GM18508 (cell line): Measurements from ENCODE around the gene ALG12.
"Not testable (repeated sequence)": the region's sequence is repeated elsewhere in the genome, so short reads cannot be mapped to it uniquely, and the experiment has no call there.

ENCODE experiments used
- ATAC-seq: cut with Tn5 transposase; IDR thresholded peaks from one replicate; pipeline ENCODE4 v1.9.1; 2021; ENCODE audit warnings: moderate number of reproducible peaks; ENCODE audit not compliant: insufficient read depth, unreplicated experiment

The ALG12 gene

DNA sequence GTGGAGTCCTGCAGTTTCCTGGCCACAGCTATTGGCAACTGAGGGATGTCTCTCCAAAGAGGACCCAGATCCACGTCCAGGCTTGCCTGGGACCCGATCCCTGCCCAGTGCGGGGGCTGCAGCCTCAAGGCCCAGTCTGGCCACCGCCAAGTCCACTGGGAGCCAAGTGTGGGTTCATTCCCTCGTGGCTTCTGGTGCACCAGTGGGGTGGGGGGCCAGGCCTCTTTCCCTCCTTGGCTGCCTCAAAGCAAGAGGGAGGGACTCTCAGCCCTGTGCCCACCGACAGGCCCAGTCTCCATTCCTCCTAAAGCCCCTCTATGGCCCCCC lies 29.0 kb upstream of the ALG12 start:
- no peak for ATAC-seq

DNA sequence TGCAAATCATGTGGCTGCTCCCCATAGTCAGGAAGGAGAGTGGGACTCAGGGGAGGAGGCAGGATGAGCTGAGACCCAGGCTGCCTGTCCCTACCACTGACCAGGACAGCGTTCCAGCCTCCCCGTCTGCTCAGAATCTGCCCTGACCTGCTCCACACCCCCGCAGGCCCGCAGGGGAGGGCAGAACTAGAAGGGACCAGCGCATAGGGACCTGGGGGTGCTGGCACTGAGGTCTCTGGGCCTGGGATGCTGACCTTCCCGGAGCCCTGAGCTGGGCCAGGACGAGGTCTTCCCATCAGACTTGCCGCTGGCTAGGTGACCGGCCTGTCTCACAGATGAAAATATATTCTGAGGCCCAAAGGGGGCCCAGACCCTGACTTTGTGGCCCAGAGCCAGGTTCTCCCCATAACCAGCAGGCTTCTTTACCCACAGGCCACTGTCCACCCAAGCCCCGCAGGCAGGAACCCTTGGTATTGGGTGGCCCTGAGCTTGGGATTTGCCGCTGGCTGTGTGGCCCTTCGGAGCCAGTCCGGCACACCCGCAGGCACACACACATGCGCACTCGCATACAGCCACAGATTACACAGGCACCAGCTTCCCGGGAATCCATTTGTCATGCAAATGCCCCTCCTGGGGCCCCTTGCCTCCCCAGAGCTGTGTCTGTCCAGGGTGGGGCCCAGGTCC lies 28.5 kb upstream of the ALG12 start:
- no peak for ATAC-seq

DNA sequence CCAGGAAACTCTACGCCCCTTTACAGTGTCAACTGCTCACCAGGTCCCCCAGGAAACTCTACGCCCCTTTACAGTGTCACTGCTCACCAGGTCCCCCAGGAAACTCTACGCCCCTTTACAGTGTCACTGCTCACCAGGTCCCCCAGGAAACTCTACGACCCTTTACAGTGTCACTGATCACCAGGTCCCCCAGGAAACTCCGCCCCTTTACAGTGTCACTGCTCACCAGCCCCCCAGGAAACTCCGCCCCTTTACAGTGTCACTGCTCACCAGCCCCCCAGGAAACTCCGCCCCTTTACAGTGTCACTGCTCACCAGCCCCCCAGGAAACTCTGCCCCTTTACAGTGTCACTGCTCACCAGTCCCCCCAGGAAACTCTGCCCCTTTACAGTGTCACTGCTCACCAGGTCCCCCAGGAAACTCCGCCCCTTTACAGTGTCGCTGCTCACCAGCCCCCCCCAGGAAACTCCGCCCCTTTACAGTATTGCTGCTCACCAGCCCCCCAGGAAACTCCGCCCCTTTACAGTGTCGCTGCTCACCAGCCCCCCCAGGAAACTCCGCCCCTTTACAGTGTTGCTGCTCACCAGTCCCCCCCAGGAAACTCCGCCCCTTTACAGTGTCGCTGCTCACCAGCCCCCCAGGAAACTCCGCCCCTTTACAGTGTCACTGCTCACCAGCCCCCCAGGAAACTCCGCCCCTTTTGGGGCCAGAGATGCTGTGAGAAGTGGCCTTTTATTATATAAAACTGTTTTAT lies 27.0 kb upstream of the ALG12 start:
- ATAC-seq, result not testable (repeated sequence)

DNA sequence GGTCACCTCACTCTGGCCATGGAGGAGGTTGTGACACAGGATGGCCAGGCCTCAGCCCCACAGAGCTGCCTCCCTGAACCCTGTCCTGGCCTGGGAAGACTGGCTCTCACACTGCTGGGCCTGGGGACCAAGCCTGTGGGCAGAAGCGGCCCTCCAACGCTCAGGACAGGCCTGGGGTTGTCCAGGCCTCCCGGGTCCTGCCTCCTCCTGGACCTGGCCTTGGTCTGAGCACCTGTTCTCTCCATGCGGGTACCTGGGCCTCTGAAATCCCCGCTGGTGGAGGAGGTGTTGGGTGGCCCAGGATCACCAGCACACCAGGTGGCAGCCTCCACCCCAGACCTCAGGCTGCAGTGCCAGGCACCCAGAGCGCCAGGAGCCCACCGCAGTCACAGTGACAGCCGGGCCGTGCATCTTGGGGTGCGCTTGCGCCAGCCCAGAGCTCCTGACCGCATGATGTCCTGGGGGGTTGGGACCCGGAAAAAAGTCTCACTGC lies 26.2 kb upstream of the ALG12 start:
- no peak for ATAC-seq

DNA sequence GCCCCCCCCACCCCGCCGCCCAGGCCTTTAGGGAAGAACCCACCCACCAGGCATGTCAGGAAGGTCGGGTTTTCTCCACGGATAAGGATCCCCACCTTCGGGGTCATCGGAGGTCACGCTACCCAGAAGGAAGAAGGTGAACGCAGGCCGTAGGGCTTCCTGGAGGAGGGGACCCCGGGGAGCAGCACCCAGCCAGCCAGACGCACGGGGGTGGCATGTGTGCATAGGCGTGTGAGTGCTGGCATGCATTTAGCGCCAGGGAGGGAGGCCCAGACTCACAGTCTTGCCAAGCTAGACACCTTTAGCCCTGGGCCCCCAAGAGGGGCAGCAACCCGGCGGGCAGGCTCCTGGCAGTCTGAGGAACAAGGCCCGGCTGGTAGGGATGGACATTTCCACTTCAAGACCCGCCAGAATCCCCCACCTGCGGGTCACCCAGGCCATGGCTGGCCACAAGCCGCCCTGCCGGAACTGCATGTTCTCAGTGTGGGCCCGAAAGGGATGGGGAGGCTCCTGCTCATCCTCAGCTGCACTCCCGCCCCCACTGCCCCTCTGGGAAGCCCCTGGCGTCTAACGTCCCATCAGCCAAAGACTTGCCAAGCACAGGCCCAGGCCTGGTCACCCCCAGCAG lies 25.6 kb upstream of the ALG12 start:
- ATAC-seq, result no peak

DNA sequence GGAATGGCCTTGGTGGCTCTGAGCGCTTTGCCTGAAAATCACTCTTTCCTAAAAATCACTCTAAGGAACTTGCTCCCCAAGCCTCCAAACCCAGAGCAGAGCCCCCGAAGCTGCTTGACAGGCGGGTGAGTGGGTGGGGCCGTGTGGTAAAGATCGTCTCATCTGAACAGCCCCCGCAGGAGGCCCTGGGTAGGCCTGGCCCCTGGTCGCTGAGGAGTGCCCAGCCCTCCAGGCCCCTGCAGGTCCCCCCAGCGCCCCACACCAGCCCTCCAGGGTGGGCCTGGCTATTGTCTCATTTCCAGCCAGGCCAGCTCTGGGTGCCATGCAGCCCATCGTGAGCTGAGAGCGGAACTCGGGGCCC lies 25.1 kb upstream of the ALG12 start:
- ATAC-seq, result no peak

DNA sequence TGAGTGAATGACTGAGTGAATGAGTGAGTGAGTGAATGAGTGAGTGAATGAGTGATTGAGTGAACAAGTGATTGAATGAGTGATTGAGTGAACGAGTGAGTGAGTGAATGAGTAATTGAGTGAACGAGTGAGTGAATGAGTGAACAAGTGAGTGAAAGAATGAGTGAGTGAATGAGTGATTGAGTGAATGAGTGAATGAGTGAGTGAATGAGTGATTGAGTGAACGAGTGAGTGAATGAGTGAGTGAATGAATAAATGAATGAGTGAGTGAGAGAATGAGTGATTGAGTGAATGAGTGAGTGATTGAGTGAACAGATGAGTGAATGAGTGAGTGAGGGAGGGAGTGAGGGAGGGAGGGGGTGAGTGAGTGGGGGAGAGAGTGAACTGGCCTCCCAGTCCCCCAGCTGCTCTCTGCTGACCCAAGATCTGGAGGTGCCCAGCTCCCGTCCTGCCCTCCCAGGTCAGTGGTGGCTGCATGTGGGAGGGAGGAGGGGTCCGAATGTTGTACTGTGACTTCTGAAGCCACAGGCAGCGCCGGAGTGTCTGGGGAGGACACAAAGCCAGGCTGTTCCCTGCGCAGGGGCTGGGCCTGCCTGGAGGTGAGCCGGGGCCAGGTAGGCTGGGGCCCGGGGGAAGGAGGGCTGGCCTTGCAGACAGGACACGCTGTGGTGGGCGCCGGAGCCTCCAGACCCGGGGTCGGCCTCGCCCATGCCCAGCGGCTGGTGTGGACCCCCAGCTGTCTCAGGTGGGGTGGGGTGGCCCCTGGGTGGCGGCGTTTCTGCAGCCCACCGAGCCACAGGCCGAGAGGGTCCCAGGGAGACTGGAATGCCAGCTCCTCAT lies 24.5 kb upstream of the ALG12 start:
- no peak for ATAC-seq

DNA sequence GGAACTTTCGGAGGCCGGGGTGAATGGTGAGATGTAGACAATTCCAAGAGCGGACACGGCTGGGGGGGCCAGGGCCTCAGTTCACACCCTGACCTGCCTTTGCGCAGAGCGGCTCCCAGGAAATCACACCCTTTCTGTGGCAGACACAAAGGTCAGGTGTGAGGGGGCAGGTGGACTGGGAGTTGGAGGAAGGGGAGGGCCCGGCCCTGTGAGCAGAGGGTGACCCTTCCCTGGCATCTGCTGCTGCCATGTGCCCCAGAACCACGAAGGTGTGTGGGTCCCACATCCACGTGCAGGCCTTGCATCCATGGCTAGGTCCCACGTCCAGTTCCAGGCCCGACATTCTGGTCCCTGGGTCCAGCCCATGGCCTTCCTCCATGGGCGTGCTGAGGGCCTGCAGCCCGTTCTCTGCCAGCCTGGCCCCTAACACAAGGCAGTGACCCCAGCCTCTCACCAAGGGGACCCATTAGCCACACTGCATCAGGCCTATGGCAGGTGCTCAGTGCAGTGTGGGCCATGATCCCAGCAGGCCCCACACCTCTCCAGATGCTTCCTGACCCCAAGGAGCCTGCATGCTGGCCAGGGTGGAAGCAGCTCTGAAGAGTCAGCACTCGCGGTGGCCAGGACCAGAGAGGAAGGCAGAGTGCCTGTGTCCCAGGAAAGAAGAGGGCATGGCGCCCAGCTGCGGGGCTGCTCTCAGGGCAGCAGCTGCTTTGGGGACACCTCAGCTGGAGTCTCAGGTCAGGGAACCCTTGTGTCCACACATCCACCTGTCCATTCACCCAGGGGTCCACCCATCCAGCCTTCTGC lies 23.5 kb upstream of the ALG12 start:
- ATAC-seq, result no peak

DNA sequence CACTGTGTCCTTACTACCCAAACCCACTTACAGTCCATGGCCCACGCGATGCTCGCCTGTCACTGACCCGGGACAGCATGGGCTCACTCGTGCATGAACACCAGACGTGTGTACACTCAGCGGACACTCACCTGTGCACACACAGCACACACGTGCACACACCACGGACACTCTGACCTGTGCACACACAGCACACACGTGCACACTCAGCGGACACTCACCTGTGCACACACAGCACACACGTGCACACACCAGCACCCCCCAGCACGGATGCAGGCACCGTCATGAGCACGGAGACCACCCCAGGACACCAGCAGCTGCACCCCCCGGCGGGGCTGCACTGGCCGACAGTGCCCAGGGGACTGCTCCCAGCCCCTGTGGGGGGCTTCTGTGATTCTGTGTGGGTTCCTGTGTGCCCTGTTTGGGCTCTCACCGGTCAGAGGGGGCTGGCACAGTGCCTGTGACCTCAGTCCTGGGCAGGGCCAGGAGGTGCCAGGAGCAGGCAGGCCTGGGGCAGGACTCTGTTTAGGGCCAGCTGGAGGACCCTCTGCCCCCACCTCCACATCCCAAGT lies 20.4 kb upstream of the ALG12 start:
- no peak for ATAC-seq

DNA sequence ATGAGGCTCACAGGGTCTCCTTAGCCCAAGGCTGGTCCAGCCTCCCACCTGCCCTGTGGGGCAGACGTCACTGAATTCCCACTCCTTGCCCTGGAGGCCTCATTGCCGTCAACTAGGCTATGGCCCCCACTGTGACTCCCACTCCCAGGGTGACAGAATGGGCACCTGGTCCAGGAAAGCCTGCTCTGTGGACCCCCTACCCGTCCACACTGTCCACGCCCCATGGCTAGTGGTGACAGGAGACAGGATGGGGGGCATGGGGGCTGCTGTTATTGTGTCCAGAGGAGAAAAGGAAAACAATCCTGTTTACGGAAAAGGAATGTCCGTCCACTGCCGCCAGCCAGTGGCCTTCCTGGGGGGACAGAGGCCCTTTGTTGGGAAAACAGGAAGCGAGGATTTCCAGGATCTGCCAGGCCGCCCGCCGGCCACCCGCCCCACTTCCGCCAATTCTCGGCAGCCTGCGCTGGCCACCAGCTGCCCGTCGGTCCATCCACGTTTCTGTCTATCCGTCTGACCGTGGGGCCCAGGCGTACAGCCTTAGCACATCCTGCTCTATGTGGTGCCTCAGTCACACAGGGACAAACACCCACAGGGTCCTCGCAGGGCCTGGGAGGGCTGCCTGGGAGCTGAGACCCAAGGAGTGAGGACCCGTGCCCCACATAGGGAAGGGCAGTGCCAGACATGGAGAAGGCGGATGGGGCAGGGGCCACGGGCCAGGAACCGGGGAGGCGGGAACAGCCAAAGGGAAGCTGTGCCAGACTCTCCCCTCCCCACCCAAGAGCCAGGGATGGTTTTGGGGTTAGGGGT lies 19.7 kb upstream of the ALG12 start:
- ATAC-seq, result no peak

DNA sequence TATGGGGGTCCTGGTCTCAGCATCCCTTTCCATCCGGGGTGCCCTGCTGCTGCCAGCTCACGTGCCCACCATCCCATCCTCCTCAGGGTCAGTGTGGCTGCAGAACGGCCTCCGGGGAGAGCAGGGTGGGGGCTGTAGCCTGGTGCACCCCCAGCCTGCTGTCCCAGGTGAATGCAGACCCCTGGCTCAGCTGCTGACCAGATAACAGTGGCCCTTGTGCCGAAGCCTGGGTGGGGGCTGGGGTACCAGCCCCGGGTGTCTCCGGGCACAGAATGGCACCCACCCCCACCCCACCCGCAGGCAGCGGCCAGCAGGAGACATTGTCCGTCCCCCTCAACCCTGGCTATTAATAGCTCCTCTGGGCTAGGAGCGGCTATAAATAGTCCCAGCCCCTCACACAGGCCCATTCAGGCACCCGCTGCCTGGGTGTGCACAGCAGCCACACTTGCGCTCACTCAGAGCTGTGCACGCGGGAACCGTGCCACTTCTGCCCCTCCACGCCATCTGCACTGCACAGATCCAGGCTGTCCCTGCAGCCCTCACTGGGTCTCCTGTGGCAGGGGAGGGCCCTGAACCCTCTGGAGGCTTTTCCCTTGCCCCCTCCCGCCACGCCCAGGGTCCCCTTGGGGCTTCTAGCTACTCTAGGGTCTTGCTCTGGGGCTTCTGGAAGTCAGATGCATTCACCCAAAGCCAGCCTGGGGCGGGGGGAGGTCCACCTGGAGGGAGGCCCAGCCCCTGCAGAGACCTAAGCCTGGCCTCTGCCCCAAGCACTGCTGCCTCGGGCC lies 18.9 kb upstream of the ALG12 start:
- no peak for ATAC-seq

DNA sequence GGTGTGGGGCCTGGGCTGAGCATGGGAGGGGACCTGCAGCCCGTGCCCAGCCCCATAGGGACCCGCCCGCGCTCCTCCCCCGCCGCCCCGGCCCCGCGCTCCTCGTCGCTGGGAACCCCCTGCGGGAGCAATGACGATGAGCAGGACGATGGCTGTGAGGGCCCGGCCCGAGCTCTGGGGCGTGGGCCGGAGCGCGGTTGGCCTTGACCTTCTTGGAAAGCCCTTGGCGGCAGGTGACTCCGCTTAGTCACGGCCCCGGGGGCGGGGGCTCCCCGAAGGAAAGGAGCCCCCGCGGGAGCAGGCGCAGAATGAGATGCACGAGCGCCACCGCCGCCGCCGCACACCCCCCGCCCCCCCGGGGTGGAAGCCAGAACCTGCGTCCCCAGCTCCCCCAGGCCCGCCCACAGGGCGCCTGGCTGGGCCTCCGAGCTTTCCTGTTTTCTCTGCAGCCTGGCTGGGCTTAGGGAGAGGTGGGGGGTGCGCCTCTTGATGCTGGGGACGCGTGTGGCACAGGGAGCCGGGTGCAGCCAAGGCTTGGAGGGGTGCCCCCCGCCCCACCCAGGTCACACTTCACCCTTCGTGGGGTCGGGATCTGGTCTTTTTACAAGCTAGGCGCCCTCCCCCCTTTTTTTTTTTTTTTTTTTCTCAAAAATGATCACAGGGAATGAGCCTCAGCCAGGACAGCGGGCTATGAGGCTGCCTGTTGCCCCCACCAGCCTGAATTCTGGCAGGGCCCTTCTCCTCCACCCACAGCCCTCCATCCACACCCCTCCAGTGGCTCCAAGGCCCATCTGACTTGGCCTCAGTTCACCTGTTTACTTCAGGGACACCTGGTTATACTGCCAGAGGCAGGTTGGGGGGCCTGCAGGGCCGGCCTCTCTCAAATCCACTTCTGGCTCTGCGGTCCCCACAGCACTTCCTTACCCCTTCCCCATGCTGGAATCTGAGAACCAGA lies 18.1 kb upstream of the ALG12 start:
- no peak for ATAC-seq

DNA sequence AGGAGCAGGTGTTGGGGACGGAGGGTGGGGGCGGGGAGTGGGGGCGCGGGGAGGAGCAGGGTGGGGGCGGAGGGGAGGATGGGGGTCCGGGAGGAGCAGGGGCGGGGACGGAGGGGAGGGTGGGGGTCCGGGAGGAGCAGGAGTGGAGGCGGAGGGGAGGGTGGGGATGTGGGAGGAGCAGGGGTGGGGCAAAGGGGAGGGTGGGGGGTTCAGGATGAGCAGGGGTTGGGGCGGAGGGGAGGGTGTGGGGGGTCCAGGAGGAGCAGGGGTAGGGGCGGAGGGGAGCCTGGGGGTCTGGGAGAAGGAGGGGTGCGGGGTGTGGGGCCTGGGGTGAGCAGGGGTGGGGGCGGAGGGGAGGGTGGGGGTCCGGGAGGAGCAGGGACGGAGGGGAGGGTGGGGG lies 17.3 kb upstream of the ALG12 start:
- ATAC-seq, result no peak

DNA sequence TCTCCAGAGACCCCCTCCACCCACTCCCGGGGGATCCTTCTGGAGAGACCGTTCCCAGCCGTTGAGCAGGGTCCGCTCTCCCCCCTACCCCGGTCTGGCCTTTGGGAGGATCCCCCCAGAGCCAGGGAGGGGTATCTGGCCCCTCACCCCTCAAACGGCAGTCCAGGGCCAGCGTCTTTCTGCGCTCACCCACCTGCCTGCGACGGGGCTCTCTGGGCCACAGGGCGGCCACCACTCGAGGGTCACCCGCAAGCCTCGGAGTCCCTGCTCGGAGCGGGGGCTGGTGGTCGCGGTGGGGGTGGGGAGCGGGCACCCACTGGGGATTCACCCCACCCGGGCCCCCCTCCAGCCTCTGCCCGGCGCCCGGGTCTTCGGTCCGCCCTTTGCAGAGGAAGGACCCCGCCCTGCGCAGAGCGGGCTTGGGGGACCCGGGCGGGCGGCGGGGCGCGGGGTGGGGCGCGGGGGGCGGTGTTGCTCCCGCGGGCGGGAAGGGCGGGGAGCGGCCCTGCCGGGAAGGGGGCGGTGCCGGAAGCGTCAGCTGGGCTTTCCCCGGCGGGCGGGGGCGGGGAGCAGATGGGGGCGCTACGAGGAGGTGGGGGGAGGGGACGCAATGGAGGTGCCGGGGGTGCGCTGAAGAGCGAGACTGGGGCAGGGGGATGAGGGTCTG lies 16.8 kb upstream of the ALG12 start:
- no peak for ATAC-seq

DNA sequence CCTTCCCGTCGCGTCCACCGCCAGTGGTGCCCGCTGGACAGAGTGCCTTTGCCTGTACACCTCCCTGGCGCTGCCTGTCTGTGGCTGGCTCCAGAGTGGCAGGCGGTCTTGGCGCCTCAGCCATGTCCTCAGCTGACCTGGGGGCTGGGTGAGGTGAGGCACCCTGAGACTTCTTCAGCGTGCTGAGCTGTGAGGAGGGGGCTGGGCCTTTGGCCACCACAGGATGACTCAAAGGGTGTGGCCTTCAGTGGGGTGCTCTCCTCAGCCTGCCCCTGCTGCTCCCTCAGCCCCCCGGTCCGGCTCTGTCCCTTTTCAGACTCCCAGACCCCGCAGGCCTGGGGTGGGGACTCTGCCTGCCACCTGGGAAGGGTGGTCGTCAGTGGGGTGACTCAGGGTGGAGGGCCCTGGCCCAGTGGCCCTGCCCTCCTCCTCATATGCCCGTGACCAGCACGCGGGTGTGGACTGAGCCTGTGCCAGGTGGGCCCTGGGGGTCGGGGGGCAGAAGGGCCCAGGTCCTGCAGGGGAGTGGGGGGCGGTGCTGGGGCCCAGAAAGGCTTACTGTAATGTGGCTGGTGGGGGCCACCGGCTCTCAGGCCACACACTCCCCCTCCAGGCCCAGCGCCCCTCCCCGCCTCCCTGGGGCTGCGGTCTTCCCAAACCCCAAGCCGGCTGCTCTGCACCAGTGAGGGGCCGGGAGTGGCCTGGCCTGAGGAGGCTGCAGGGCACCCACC lies 16.1 kb upstream of the ALG12 start:
- ATAC-seq, result no peak
